HepG2 (cell line): ENCODE results near the gene TUBB4A. TPM values are rescaled to one million over a fixed set of nuclear protein-coding genes. Genes with fewer than 3 reads are reported as not detected.

ENCODE experiments used
- ESRRA ChIP-seq: sonication (generic); formaldehyde crosslinking; IDR thresholded peaks from 2 replicates; pipeline ENCODE4 v1.5.1; 2020; ENCODE audit warnings: mild to moderate bottlenecking, low read depth, missing genetic modification reagents
- MTERF4 ChIP-seq: sonication (generic); formaldehyde crosslinking; IDR thresholded peaks from 2 replicates; pipeline ENCODE4 v1.8.0; 2023; ENCODE audit warnings: mild to moderate bottlenecking, missing genetic modification reagents
- RFX3 ChIP-seq: IDR thresholded peaks from 2 replicates; pipeline ENCODE4 v1.6.1; 2016; ENCODE audit warnings: missing biosample characterization, missing genetic modification reagents
- ZBTB20 ChIP-seq: sonication (generic); formaldehyde crosslinking; IDR thresholded peaks from 2 replicates; pipeline ENCODE4 v1.8.1; 2023; ENCODE audit warnings: missing genetic modification reagents, low read depth, mild to moderate bottlenecking, borderline replicate concordance
- ZNF101 ChIP-seq: sonication (generic); formaldehyde crosslinking; IDR thresholded peaks from 2 replicates; pipeline ENCODE4 v1.4.0; 2020; ENCODE audit warnings: mild to moderate bottlenecking, low read depth, missing genetic modification reagents, borderline replicate concordance
- ZNF205 ChIP-seq: IDR thresholded peaks from 2 replicates; pipeline ENCODE4 v1.6.1; 2018; ENCODE audit warnings: missing biosample characterization, missing genetic modification reagents
- ZNF883 ChIP-seq: sonication (generic); formaldehyde crosslinking; IDR thresholded peaks from 2 replicates; pipeline ENCODE4 v1.5.1; 2020; ENCODE audit warnings: mild to moderate bottlenecking, missing genetic modification reagents; ENCODE audit errors: not compliant biosample characterization
- polyA plus RNA-seq, 8 experiments: library from polyadenylated mRNA; depleted of rRNA in 3 of 8; stranded (reverse) in 7 of 8; unstranded in 1 of 8; fragments of >200 nt; fragmentation: Illumina TruSeq in 4 of 8; extraction: Trizol in 4 of 8; gene quantifications; 2 replicates each; pipeline versions ENCODE4 v1.2.1 to v1.2.3, GENCODE V29; 2011 to 2016; ENCODE audit warnings: low read depth in 4 of 8, missing spikeins in 1 of 8, mixed read lengths in 1 of 8; ENCODE audit not compliant: insufficient read depth in 1 of 8
- total RNA-seq, 5 experiments: library from RNA; depleted of rRNA; stranded (reverse); fragments of >200 nt; fragmentation: Illumina TruSeq; extraction: Trizol; gene quantifications; 2 replicates each; pipeline ENCODE4 v1.2.3, GENCODE V29; 2016; ENCODE audit warnings: low read depth in 1 of 5
- TF ChIP-seq, protein P1 (sequence below): sonication (generic); formaldehyde crosslinking; IDR thresholded peaks from 2 replicates; pipeline ENCODE4 v1.4.0; 2020; ENCODE audit warnings: missing genetic modification reagents, borderline replicate concordance

Gene TUBB4A
- total and polyA plus RNA-seq, 2 of the 13 experiments (the other 11 are each of a cell fraction or from before 2014, with no cell fraction given), result not detected

DNA sequence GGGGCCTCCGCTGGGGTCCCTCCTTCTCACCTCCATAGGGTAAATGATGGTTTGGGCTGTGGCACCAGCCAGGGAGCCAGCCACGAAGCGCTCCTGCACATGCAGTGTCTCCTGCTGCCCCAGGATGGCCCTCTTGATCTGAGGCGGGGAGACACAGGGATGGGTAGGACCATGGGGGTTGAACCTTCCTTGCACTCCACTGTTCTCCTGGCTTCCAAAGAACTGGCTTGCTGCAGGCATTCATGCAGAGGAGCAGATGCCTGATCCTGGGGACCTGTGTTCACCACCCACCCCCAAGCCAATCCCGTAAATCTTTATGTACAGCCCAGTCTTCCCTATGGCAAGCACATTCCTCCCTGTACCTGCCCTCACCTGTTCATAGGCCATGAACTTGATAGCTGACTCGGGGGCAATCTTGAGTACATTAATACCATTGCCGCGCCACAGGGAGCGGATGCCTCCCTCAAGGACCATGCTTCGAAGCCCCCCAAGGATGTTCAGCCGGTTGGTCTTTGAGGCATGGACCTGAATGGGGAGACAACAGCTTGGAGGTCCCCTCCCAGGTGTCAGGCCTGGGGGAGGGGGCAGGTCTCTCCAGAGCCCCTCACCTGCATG is 48.1 kb downstream of the TUBB4A start (continued):
- TF ChIP-seq ZNF101 (CRISPR knock-in tag) (no peak), ZBTB20 (no peak), RFX3 (CRISPR knock-in tag) (no peak), ESRRA (CRISPR knock-in tag) (no peak), ZNF205 (CRISPR knock-in tag) (no peak), ZNF883 (CRISPR knock-in tag) (no peak), MTERF4 (no peak)
- TF ChIP-seq, protein P1, sequence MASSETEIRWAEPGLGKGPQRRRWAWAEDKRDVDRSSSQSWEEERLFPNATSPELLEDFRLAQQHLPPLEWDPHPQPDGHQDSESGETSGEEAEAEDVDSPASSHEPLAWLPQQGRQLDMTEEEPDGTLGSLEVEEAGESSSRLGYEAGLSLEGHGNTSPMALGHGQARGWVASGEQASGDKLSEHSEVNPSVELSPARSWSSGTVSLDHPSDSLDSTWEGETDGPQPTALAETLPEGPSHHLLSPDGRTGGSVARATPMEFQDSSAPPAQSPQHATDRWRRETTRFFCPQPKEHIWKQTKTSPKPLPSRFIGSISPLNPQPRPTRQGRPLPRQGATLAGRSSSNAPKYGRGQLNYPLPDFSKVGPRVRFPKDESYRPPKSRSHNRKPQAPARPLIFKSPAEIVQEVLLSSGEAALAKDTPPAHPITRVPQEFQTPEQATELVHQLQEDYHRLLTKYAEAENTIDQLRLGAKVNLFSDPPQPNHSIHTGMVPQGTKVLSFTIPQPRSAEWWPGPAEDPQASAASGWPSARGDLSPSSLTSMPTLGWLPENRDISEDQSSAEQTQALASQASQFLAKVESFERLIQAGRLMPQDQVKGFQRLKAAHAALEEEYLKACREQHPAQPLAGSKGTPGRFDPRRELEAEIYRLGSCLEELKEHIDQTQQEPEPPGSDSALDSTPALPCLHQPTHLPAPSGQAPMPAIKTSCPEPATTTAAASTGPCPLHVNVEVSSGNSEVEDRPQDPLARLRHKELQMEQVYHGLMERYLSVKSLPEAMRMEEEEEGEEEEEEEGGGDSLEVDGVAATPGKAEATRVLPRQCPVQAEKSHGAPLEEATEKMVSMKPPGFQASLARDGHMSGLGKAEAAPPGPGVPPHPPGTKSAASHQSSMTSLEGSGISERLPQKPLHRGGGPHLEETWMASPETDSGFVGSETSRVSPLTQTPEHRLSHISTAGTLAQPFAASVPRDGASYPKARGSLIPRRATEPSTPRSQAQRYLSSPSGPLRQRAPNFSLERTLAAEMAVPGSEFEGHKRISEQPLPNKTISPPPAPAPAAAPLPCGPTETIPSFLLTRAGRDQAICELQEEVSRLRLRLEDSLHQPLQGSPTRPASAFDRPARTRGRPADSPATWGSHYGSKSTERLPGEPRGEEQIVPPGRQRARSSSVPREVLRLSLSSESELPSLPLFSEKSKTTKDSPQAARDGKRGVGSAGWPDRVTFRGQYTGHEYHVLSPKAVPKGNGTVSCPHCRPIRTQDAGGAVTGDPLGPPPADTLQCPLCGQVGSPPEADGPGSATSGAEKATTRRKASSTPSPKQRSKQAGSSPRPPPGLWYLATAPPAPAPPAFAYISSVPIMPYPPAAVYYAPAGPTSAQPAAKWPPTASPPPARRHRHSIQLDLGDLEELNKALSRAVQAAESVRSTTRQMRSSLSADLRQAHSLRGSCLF, result no peak
- TF ChIP-seq, all 625 proteins: peak for 0
